Large intestine (tissue), 12 donors: ENCODE measurements around the gene ADIPOQ. TPM values are rescaled to one million over a fixed set of nuclear protein-coding genes. Genes with fewer than 3 reads are reported as not detected.
"Not testable (repeated sequence)": the region's sequence is repeated elsewhere in the genome, so short reads cannot be mapped to it uniquely, and the experiment has no call there.

Source experiments
- DNase-seq, 2 donors: peaks; one replicate each; pipeline versions ENCODE4 v3.0.0 to v3.0.0-alpha.2; 2013
- H3K27ac ChIP-seq: one replicate; pipeline ENCODE4 v1.5.1; 2013; ENCODE audit warnings: low read length
- H3K27me3 ChIP-seq: 2 replicates; pipeline ENCODE4 v1.6.1; 2013; ENCODE audit warnings: low read length; ENCODE audit not compliant: control insufficient read depth, insufficient read depth
- H3K36me3 ChIP-seq: 2 replicates; pipeline ENCODE4 v1.6.1; 2013; ENCODE audit warnings: low read length; ENCODE audit not compliant: control insufficient read depth, insufficient read depth
- H3K4me1 ChIP-seq: one replicate; pipeline ENCODE4 v1.6.1; 2013; ENCODE audit warnings: low read length; ENCODE audit not compliant: control insufficient read depth, insufficient read depth
- H3K4me3 ChIP-seq: one replicate; pipeline ENCODE4 v1.5.1; 2013; ENCODE audit warnings: low read length
- H3K9me3 ChIP-seq: one replicate; pipeline ENCODE4 v1.6.1; 2013; ENCODE audit warnings: mild to moderate bottlenecking, low read depth, low read length, moderate library complexity; ENCODE audit not compliant: control insufficient read depth
- WGBS: methylation state at CpG from one replicate; pipeline ENCODE4 v1.1.5; 2013; ENCODE audit warnings: low lambda C conversion rate; ENCODE audit not compliant: insufficient coverage; 5-methylcytosine and 5-hydroxymethylcytosine counted together
- long read RNA-seq, 11 donors: transcript quantifications; one replicate each; lab custom pipeline, GENCODE V29; 2026
- polyA plus RNA-seq: library from polyadenylated mRNA; unstranded; fragments of 120-200 nt; gene quantifications from one replicate; pipeline ENCODE4 v1.2.1, GENCODE V29; 2013

ADIPOQ gene
- not detected for polyA plus RNA-seq
- long read RNA-seq, donor 1: 0 reads
- long read RNA-seq, donor 2: 0 reads
- long read RNA-seq, donor 3: 0 reads
- long read RNA-seq, donor 4: 0 reads
- long read RNA-seq, donor 5: 0 reads
- long read RNA-seq, donor 6: 0 reads
- long read RNA-seq, donor 7: 0 reads
- long read RNA-seq, donor 8: 0 reads
- long read RNA-seq, donor 9: 0 reads
- long read RNA-seq, donor 10: 0 reads
- long read RNA-seq, donor 11: 0 reads

- H3K27me3 ChIP-seq: peaks cover 2% of the 10 kb centered on the region
- no CpG with 5 or more reads among the region's 7 CpGs for WGBS
- no peak within 1 kb of the TSS for H3K27ac ChIP-seq
- DNase-seq: no peak
- H3K4me3 ChIP-seq: no peak within 1 kb of the TSS
- H3K36me3 ChIP-seq: no peaks in the 10 kb centered on the region
- H3K9me3 ChIP-seq: no peaks in the 10 kb centered on the region
- no peaks in the 10 kb centered on the region for H3K4me1 ChIP-seq
Observed at GRCh38 chr3:186842426-186843038, at the start of gene ADIPOQ. Gene ADIPOQ (plus strand): TSS chr3:186842710. CDS start chr3:186853059, 10,349 bp downstream.

DNA sequence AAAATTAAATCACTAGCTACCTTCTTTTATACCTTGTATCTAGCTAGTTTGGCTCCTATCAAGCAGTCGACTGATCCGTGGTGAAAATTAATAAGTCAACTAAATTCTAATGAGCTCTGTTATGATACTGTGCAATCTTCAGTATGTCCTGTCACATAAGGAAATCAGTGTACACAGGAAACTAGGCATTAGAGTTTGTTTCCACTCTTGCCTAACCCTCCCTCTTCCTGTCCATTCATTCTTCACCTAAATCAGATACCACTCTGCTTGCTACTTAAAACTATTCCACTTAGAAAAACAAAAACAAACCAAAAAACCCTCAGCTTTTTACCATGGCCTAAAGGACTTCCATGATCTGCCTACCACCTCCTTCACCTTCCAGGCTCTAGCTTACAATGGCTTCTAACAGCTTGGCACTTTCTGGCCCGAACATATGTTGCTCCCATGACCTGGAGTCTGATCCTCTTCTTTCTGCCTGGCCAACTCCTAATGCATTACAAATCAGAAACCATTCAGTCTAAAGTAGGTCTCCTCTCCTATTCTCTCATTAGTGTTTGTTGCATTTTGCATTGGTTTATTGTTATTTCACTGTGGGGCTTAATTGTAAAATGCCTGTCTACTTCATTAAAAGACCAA, 44.2 kb upstream of the ADIPOQ start:
- Histone ChIP-seq H3K27ac (no peak overlapping the region), H3K27me3 (no peaks in the 10 kb centered on the region), H3K36me3 (peaks cover 31% of the 10 kb centered on the region), H3K9me3 (no peaks in the 10 kb centered on the region), H3K4me3 (no peak overlapping the region), H3K4me1 (no peaks in the 10 kb centered on the region)
- DNase-seq: no peak
- no CpG with 5 or more reads among the region's 3 CpGs for WGBS

GRCh38 chr3:186800285-186800684, 42.2 kb upstream of the ADIPOQ start:
- 80% methylated on average over 1 of the region's 1 CpG for WGBS
- H3K4me3 ChIP-seq: no peak overlapping the region
- no peak overlapping the region for H3K27ac ChIP-seq
- H3K9me3 ChIP-seq: no peaks in the 10 kb centered on the region
- no peaks in the 10 kb centered on the region for H3K27me3 ChIP-seq
- no peak for DNase-seq
- peaks cover 21% of the 10 kb centered on the region for H3K36me3 ChIP-seq
- peaks cover under 1% of the 10 kb centered on the region for H3K4me1 ChIP-seq

GRCh38 chr3:186802701-186803100, 39.8 kb upstream of the ADIPOQ start:
- no peak for DNase-seq
- no CpG with 5 or more reads among the region's 3 CpGs for WGBS
- Histone ChIP-seq H3K4me3 (no peak overlapping the region), H3K4me1 (peaks cover 7% of the 10 kb centered on the region), H3K36me3 (peaks cover 14% of the 10 kb centered on the region), H3K27me3 (no peaks in the 10 kb centered on the region), H3K9me3 (no peaks in the 10 kb centered on the region), H3K27ac (no peak overlapping the region)

- 100% methylated on average over 1 of the region's 4 CpGs for WGBS
- H3K4me3 ChIP-seq, H3K9me3 ChIP-seq, H3K27me3 ChIP-seq, H3K27ac ChIP-seq, H3K36me3 ChIP-seq, DNase-seq, H3K4me1 ChIP-seq: not testable (repeated sequence)
Observed at GRCh38 chr3:186803447-186803846, 39.1 kb upstream of the ADIPOQ start.

- H3K36me3 ChIP-seq: peaks cover 3% of the 10 kb centered on the region
- DNase-seq: peak; percentile 78 to 92
- no peaks in the 10 kb centered on the region for H3K27me3 ChIP-seq
- no CpG with 5 or more reads among the region's 70 CpGs for WGBS
- no peaks in the 10 kb centered on the region for H3K9me3 ChIP-seq
- peaks cover 7% of the 10 kb centered on the region for H3K4me1 ChIP-seq
- H3K4me3 ChIP-seq: peak within 1 kb of the TSS; percentile 90
- peak within 1 kb of the TSS; percentile 89 for H3K27ac ChIP-seq
Observed at GRCh38 chr3:186806089-186807055, 36.1 kb upstream of the ADIPOQ start, which contains the start of gene RFC4. Gene RFC4 (minus strand): TSS chr3:186806482. CDS start chr3:186804713, 1,769 bp downstream.

GRCh38 chr3:186807231-186807630, 35.3 kb upstream of the ADIPOQ start:
- peak overlapping the region; percentile 89 for H3K27ac ChIP-seq
- no peak for DNase-seq
- WGBS: no CpG with 5 or more reads among the region's 5 CpGs
- no peaks in the 10 kb centered on the region for H3K9me3 ChIP-seq
- H3K36me3 ChIP-seq: peaks cover 3% of the 10 kb centered on the region
- H3K4me3 ChIP-seq: no peak overlapping the region
- H3K27me3 ChIP-seq: no peaks in the 10 kb centered on the region
- peaks cover 7% of the 10 kb centered on the region for H3K4me1 ChIP-seq

GRCh38 chr3:186810336-186810996, 32.0 kb upstream of the ADIPOQ start:
- H3K4me1 ChIP-seq: peaks cover 4% of the 10 kb centered on the region
- H3K36me3 ChIP-seq: no peaks in the 10 kb centered on the region
- peaks cover 3% of the 10 kb centered on the region for H3K27me3 ChIP-seq
- H3K9me3 ChIP-seq: no peaks in the 10 kb centered on the region
- no peak overlapping the region for H3K27ac ChIP-seq
- no peak for DNase-seq
- WGBS: 83% methylated on average over 3 of the region's 5 CpGs
- no peak overlapping the region for H3K4me3 ChIP-seq

- not testable (repeated sequence) for H3K36me3 ChIP-seq, H3K4me3 ChIP-seq, H3K27me3 ChIP-seq, H3K9me3 ChIP-seq, DNase-seq, H3K27ac ChIP-seq, H3K4me1 ChIP-seq
- WGBS: no CpG with 5 or more reads among the region's 29 CpGs
Observed at GRCh38 chr3:186811313-186811712, 31.2 kb upstream of the ADIPOQ start.
